ENCODE results near the gene PRKCH.

Gene PRKCH

DNA sequence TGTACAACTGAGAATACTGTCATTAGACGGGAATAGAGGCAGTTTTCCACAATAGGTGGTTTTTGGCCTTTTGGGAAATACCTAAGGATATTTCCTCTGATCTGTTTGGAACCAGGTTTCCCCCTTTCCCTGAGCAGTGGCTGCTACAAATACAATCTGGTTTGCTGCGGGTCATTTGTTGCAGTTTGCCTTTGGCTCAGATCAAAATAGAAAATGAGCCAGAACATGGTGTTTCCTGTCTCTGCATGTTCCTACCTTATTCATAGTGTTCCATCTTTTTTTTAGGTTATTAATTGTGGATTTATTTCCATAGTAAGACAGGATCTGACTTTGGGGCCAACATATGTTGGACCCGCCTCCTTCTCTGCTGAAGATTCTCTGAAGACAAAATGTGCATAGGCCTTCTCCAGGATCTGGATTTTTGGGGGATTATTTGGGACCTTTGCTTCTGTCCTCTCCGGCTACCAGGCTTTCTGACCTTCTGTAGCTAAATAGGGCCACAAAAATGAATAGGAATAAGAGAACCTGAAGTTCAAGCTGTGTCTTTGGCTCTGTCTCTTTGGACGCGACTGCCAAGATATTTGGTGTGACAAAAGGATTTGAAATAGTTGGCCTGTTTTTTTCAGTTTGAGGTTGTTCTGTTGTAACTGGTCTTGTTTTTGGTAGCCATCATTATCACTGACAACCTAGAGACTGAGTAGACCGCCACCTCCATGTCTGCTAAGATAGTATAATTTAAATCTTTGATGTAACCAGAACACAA is 146.9 kb downstream of the PRKCH start:
- Histone ChIP-seq H2BK15ac (ENCODE audit: low read depth, poor library complexity, severe bottlenecking) (no peak overlapping the region), H3K18ac (ENCODE audit: low read depth in 1 of 2, low read length in 2 of 2) (no peak overlapping the region), H3K4ac (ENCODE audit: low read depth in 1 of 2, low read length in 2 of 2) (no peak overlapping the region), H3K79me1 (replicated peaks; ENCODE audit: low read length, poor library complexity, severe bottlenecking) (peaks cover 17% of the 10 kb centered on the region), H3K27ac (ENCODE audit: low read length, poor library complexity, severe bottlenecking) (no peak overlapping the region), H2AFZ (ENCODE audit: low read depth, low read length) (no peak overlapping the region), H3K14ac (ENCODE audit: low read length in 2 of 2) (no peak overlapping the region), H2BK5ac (ENCODE audit: low read depth, low read length, poor library complexity, severe bottlenecking) (no peak overlapping the region), H2BK120ac (ENCODE audit: low read depth, low read length) (no peak overlapping the region), H3K9me3 (ENCODE audit: control insufficient read depth, low read length) (no peaks in the 10 kb centered on the region), H2AK5ac (ENCODE audit: low read length, severe bottlenecking) (peak overlapping the region; percentile 68), H3K4me2 (ENCODE audit: low read length, poor library complexity, severe bottlenecking) (no peak overlapping the region), H4K91ac (ENCODE audit: low read length) (no peak overlapping the region), H3K4me3 (ENCODE audit: insufficient read depth in 1 of 2, low read depth in 1 of 2, low read length in 2 of 2) (no peak overlapping the region), H3K4me1 (ENCODE audit: control insufficient read depth, insufficient read depth, low read depth, low read length) (peaks cover 28% of the 10 kb centered on the region), H3K27me3 (ENCODE audit: control insufficient read depth in 1 of 2, insufficient read depth in 1 of 2, low read length in 2 of 2) (no peaks in the 10 kb centered on the region), H4K8ac (ENCODE audit: low read length) (no peak overlapping the region), H3K9ac (ENCODE audit: low read length) (no peak overlapping the region), H3K36me3 (ENCODE audit: control insufficient read depth in 1 of 2, insufficient read depth in 2 of 2, low read depth in 1 of 2, low read length in 2 of 2) (no peaks in the 10 kb centered on the region), H2BK12ac (ENCODE audit: low read length in 2 of 2) (no peak overlapping the region), H3K23ac (ENCODE audit: low read length in 2 of 2) (no peak overlapping the region)
- no peak for DNase-seq
- 98% methylated on average over 6 of the region's 7 CpGs for WGBS

DNA sequence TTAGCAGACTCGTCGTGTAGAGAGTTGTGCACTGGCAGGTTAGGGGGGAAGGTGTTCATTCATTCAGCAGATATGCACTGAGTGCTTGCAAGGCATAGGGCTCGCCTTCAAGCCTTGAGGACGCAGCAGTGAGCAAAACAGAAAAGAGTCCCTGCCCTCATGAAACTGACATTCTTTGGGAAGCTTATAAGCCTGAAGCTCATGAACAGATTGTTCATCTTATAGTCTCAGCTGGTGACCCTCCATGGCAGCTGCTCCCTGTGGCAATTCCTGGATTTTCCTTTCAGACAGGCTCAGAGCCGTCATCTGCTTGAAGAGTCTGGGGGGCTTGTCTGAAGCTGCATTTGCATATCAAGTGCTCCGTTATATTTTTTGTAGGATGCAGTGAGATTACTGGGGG is 148.4 kb downstream of the PRKCH start:
- Histone ChIP-seq H3K9ac (ENCODE audit: low read length) (peak overlapping the region; percentile 86), H3K27ac (ENCODE audit: low read length, poor library complexity, severe bottlenecking) (no peak overlapping the region), H4K8ac (ENCODE audit: low read length) (no peak overlapping the region), H4K91ac (ENCODE audit: low read length) (no peak overlapping the region), H3K23ac (ENCODE audit: low read length in 2 of 2) (no peak overlapping the region), H2AK5ac (ENCODE audit: low read length, severe bottlenecking) (peak overlapping the region; percentile 70), H2BK120ac (ENCODE audit: low read depth, low read length) (no peak overlapping the region), H3K4me1 (ENCODE audit: control insufficient read depth, insufficient read depth, low read depth, low read length) (peaks cover 28% of the 10 kb centered on the region), H3K27me3 (ENCODE audit: control insufficient read depth in 1 of 2, insufficient read depth in 1 of 2, low read length in 2 of 2) (no peaks in the 10 kb centered on the region), H2BK5ac (ENCODE audit: low read depth, low read length, poor library complexity, severe bottlenecking) (no peak overlapping the region), H2AFZ (ENCODE audit: low read depth, low read length) (no peak overlapping the region), H3K79me1 (replicated peaks; ENCODE audit: low read length, poor library complexity, severe bottlenecking) (peaks cover 17% of the 10 kb centered on the region), H3K4me2 (ENCODE audit: low read length, poor library complexity, severe bottlenecking) (no peak overlapping the region), H3K14ac (ENCODE audit: low read length in 2 of 2) (no peak overlapping the region), H3K4me3 (ENCODE audit: insufficient read depth in 1 of 2, low read depth in 1 of 2, low read length in 2 of 2) (no peak overlapping the region), H3K36me3 (ENCODE audit: control insufficient read depth in 1 of 2, insufficient read depth in 2 of 2, low read depth in 1 of 2, low read length in 2 of 2) (no peaks in the 10 kb centered on the region), H2BK15ac (ENCODE audit: low read depth, poor library complexity, severe bottlenecking) (no peak overlapping the region), H3K9me3 (ENCODE audit: control insufficient read depth, low read length) (no peaks in the 10 kb centered on the region), H3K4ac (ENCODE audit: low read depth in 1 of 2, low read length in 2 of 2) (peak overlapping the region in 1 of 2 experiments; percentile 84), H2BK12ac (ENCODE audit: low read length in 2 of 2) (peak overlapping the region; percentile 17 to 75), H3K18ac (ENCODE audit: low read depth in 1 of 2, low read length in 2 of 2) (peak overlapping the region in 1 of 2 experiments; percentile 67)
- WGBS, result 93% methylated on average over 6 of the region's 6 CpGs
- DNase-seq, result no peak

DNA sequence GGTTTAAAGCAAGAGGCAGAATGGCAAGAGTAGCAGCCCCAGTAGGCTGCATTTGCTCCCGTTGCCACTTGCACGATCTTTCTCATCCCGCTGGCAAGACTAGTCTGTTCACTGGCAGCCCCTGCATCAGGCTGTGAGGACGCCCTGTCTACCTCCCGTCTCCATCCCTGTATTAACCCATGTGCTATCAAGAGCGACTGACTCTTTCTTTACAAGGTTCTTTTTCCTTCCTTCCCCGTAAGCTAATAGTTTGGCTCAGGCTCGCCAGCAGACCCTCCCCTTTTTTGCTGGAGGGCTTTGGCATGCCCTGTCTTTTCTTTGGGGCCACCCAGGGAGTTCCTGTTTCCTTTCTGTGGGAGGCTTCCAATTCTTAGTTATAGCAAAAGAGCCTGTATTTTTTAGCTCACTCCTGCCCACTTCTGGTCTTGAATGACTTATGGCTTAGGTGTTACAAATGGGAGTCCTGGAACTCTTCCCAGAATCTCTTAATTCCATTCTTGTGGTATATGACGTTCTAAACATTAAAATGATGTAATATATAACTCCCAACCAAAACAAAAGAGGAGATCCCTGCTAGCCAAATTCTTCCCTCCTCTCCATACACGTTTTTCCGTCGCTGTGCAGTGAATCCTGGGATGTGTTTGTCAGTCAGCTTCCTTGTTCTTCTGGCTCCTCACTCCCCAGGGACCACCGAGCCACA is 149.0 kb downstream of the PRKCH start:
- peak; percentile 81 for DNase-seq
- Histone ChIP-seq H3K14ac (ENCODE audit: low read length in 2 of 2) (peak overlapping the region in 1 of 2 experiments; percentile 30), H2BK12ac (ENCODE audit: low read length in 2 of 2) (peak overlapping the region; percentile 97 to 98), H4K91ac (ENCODE audit: low read length) (peak overlapping the region; percentile 85), H3K4me1 (ENCODE audit: control insufficient read depth, insufficient read depth, low read depth, low read length) (peaks cover 28% of the 10 kb centered on the region), H4K8ac (ENCODE audit: low read length) (peak overlapping the region; percentile 82), H3K27ac (ENCODE audit: low read length, poor library complexity, severe bottlenecking) (peak overlapping the region; percentile 88), H3K79me1 (replicated peaks; ENCODE audit: low read length, poor library complexity, severe bottlenecking) (peaks cover 17% of the 10 kb centered on the region), H2AFZ (ENCODE audit: low read depth, low read length) (no peak overlapping the region), H2BK120ac (ENCODE audit: low read depth, low read length) (peak overlapping the region; percentile 73), H3K18ac (ENCODE audit: low read depth in 1 of 2, low read length in 2 of 2) (peak overlapping the region; percentile 61 to 85), H3K4ac (ENCODE audit: low read depth in 1 of 2, low read length in 2 of 2) (peak overlapping the region in 1 of 2 experiments; percentile 92), H3K9ac (ENCODE audit: low read length) (peak overlapping the region; percentile 86), H3K4me2 (ENCODE audit: low read length, poor library complexity, severe bottlenecking) (no peak overlapping the region), H3K9me3 (ENCODE audit: control insufficient read depth, low read length) (no peaks in the 10 kb centered on the region), H2BK5ac (ENCODE audit: low read depth, low read length, poor library complexity, severe bottlenecking) (no peak overlapping the region), H3K4me3 (ENCODE audit: insufficient read depth in 1 of 2, low read depth in 1 of 2, low read length in 2 of 2) (peak overlapping the region in 1 of 2 experiments; percentile 35), H2BK15ac (ENCODE audit: low read depth, poor library complexity, severe bottlenecking) (peak overlapping the region; percentile 83), H2AK5ac (ENCODE audit: low read length, severe bottlenecking) (peak overlapping the region; percentile 99), H3K36me3 (ENCODE audit: control insufficient read depth in 1 of 2, insufficient read depth in 2 of 2, low read depth in 1 of 2, low read length in 2 of 2) (no peaks in the 10 kb centered on the region), H3K23ac (ENCODE audit: low read length in 2 of 2) (peak overlapping the region; percentile 62), H3K27me3 (ENCODE audit: control insufficient read depth in 1 of 2, insufficient read depth in 1 of 2, low read length in 2 of 2) (no peaks in the 10 kb centered on the region)
- WGBS, result 53% methylated on average over 12 of the region's 13 CpGs

DNA sequence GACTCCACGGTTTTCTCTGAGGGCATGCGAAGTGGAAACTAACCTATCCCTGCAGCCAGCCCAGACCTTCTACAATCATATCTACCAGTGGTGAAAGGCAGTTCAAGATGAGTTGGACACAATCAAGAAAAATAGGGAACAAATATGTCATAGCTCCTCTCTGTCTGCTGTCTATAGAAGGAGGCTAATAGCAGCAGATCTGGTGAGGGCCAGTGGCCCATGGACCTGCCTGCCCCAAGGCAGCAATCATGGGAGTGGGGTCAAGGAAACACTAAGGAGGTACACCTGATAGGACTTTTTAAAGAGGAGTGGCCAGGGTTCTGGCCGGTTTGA is 149.5 kb downstream of the PRKCH start:
- H2BK5ac ChIP-seq (ENCODE audit: low read depth, low read length, poor library complexity, severe bottlenecking), result no peak overlapping the region
- H3K36me3 ChIP-seq (ENCODE audit: control insufficient read depth in 1 of 2, insufficient read depth in 2 of 2, low read depth in 1 of 2, low read length in 2 of 2), result no peaks in the 10 kb centered on the region
- H2BK15ac ChIP-seq (ENCODE audit: low read depth, poor library complexity, severe bottlenecking), result peak overlapping the region; percentile 83
- peak overlapping the region in 1 of 2 experiments; percentile 92 for H3K4ac ChIP-seq (ENCODE audit: low read depth in 1 of 2, low read length in 2 of 2)
- peaks cover 28% of the 10 kb centered on the region for H3K4me1 ChIP-seq (ENCODE audit: control insufficient read depth, insufficient read depth, low read depth, low read length)
- H2AK5ac ChIP-seq (ENCODE audit: low read length, severe bottlenecking), result peak overlapping the region; percentile 99
- peak overlapping the region; percentile 73 for H2BK120ac ChIP-seq (ENCODE audit: low read depth, low read length)
- no peak overlapping the region for H3K4me3 ChIP-seq (ENCODE audit: insufficient read depth in 1 of 2, low read depth in 1 of 2, low read length in 2 of 2)
- peak overlapping the region in 1 of 2 experiments; percentile 62 for H3K23ac ChIP-seq (ENCODE audit: low read length in 2 of 2)
- no peak overlapping the region for H2AFZ ChIP-seq (ENCODE audit: low read depth, low read length)
- peak overlapping the region; percentile 85 for H4K91ac ChIP-seq (ENCODE audit: low read length)
- no peaks in the 10 kb centered on the region for H3K27me3 ChIP-seq (ENCODE audit: control insufficient read depth in 1 of 2, insufficient read depth in 1 of 2, low read length in 2 of 2)
- H3K14ac ChIP-seq (ENCODE audit: low read length in 2 of 2), result peak overlapping the region in 1 of 2 experiments; percentile 88
- H3K9me3 ChIP-seq (ENCODE audit: control insufficient read depth, low read length), result no peaks in the 10 kb centered on the region
- H4K8ac ChIP-seq (ENCODE audit: low read length), result peak overlapping the region; percentile 76
- peak overlapping the region; percentile 88 for H3K27ac ChIP-seq (ENCODE audit: low read length, poor library complexity, severe bottlenecking)
- H3K79me1 ChIP-seq (replicated peaks; ENCODE audit: low read length, poor library complexity, severe bottlenecking), result peaks cover 17% of the 10 kb centered on the region
- peak overlapping the region; percentile 86 for H3K9ac ChIP-seq (ENCODE audit: low read length)
- DNase-seq, result no peak
- H3K18ac ChIP-seq (ENCODE audit: low read depth in 1 of 2, low read length in 2 of 2), result peak overlapping the region; percentile 70 to 85
- H3K4me2 ChIP-seq (ENCODE audit: low read length, poor library complexity, severe bottlenecking), result no peak overlapping the region
- WGBS, result 50% methylated on average over 1 of the region's 3 CpGs
- H2BK12ac ChIP-seq (ENCODE audit: low read length in 2 of 2), result peak overlapping the region; percentile 96 to 98

All from mesenchymal stem cell (in vitro differentiated cells and primary cell).